Measurements from ENCODE around the gene IAPP. TPM values are rescaled to one million over a fixed set of nuclear protein-coding genes. Genes with fewer than 3 reads are reported as not detected.
"Not testable (repeated sequence)": the region's sequence is repeated elsewhere in the genome, so short reads cannot be mapped to it uniquely, and the experiment has no call there.

Gene IAPP
- total RNA-seq, 1 donor from 2014 or later, result 0.25 TPM

GRCh38 chr12:21370845-21371449 lies 1.8 kb upstream of the IAPP start:
- ATAC-seq, result no peak
- DNase-seq (ENCODE audit: low spot score), result no peak

DNA sequence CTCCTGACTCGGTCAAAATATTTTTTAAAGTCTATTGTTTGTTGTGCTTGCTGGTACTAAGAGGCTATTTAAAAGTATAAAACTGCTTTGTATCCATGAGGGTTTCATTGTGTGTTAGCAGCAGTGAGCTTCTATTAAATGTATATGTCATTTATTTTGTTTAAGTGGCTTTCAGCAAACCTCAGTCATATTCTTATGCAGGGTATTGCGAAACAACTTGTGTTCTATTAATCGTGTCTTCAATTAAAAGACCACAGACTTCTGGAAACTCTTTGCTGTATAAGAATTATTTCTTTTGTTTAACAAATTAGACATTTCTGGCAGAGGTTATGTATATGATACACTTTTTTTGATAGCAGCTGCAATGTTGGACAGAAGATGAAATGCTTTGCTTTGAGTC lies 6.5 kb downstream of the IAPP start:
- no peak for DNase-seq (ENCODE audit: low spot score)
- no peak for ATAC-seq

DNA sequence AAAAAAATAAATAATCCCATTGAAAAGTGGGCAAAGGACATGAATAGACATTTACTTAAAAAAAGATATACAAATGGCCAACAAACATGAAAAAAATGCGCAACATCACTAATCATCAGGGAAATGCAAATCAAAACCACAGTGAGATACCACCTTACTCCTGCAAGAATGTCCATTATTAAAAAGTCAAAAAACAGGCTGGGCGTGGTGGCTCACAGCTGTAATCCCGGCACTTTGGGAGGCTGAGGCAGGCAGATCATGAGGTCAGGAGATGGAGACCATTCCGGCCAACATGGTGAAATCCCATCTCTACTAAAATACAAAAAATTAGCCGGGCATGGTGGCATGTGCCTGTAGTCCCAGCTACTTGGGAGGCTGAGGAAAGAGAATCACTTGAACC lies 8.6 kb downstream of the IAPP start:
- ATAC-seq; DNase-seq (ENCODE audit: low spot score): not testable (repeated sequence)

DNA sequence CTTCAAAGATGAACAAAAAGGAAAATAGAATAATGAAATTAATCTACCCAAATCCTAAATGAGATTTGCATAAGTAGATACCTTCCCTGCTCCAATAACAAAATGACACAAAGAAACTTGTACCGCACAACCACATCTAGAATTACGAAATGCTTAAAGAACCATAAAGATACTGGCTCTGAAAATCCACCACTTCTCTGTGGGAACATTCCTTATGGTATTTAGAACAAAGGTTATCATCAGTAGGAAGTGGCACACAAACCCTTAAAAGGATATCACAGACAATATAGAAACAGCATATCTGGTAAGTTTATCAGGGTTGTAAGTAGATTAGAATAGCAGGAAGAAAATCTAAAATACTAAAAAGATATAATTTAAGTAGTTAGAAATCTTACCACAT lies 11.6 kb downstream of the IAPP start:
- ATAC-seq (no peak), DNase-seq (ENCODE audit: low spot score) (no peak)

- ATAC-seq, result no peak
- DNase-seq (ENCODE audit: low spot score), result no peak
Measured at GRCh38 chr12:21387174-21387573, 14.5 kb downstream of the IAPP start.

- no peak for ATAC-seq
- DNase-seq (ENCODE audit: low spot score), result no peak
Measured at GRCh38 chr12:21392384-21392783, 19.7 kb downstream of the IAPP start.

DNA sequence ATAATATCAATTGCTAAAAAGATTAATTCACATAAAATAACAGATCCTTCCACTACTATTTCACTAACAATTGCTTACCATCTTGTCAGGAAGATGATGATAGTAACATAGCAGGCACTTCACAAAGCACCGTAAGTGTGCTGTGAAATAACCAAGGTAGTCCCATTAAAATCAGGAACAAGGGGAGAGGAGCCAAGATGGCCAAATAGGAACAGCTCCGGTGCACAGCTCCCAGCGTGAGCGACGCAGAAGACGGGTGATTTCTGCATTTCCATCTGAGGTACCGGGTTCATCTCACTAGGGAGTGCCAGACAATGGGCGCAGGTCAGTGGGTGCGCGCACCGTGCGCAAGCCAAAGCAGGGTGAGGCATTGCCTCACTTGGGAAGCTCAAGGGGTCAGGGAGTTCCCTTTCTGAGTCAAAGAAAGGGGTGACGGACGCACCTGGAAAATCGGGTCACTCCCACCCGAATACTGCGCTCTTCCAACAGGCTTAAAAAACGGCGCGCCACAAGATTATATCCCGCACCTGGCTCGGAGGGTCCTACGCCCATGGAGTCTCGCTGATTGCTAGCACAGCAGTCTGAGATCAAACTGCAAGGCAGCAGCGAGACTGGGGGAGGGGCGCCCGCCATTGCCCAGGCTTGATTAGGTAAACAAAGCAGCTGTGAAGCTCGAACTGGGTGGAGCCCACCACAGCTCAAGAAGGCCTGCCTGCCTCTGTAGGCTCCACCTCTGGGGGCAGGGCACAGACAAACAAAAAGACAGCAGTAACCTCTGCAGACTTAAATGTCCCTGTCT lies 22.3 kb downstream of the IAPP start:
- not testable (repeated sequence) for DNase-seq (ENCODE audit: low spot score); ATAC-seq

DNA sequence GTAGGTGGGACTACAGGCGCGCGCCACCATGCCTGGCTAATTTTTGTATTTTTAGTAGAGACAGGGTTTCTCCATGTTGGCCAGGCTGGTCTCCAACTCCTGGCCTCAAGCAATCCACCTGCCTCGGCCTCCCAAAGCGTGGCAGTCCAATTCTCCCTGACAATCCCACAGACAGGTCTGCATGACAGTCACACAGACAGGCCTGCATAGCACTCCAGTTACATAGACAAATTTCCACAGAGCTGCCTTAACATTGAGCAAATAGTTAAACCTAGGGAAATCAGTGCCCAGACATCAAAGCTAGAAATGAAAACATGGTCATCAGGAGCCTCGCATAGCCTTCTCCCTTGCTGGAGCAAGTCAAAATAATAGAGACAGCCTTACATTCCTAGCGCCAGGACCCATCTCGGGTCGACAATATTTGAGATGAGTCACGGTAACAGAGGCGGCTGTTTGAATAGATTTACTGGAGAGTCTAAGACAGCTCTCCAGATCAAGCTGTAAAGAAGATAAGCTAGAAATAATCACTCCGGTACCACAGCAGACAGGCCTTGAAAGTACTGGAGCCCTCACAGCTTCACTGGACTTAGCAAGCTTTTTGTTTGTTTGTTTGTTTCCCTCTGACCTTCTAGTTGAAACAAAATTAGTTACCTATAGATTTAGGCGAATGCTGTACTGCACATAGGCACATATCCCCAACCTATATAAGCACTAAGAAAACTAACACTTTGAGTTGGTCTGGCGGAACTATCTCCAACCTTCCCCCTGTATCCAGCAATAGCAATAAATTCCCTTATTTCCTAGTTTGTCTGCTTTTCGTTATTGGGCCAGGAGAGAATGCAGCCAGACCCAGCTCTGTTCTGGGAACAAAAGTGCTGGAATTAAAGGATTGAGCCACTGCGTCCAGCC lies 40.9 kb downstream of the IAPP start:
- no peak for DNase-seq (ENCODE audit: low spot score)
- ATAC-seq, result no peak

DNA sequence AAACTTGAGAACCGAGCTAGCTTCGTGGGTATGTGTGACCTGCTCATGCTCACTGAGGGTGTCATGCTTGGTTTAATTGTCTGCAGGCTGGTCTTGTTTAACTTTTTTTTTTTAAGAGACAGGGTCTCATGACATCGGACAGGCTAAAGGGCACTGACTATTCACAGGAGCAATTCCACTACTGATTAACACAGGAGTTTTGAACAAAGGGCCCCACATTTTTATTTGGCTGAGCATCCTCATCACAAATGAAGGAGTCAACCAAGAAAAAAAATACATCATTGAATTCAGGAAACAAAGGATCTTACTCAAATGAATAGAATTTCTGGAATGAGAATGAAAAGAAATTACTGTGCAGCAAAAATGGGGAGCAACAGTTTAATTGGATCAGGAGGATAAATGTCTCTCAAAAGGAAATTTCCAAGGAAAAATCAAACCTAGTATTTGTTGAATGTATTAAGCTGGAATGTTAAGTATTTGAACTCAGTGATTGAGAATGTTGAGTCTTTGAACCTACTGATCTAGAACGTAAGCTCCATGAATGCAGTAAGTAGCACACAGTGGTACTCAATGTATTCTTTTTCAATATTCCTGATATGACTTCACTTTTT lies 43.9 kb downstream of the IAPP start:
- ATAC-seq, result no peak
- DNase-seq (ENCODE audit: low spot score), result no peak

GRCh38 chr12:21418398-21418797 lies 45.7 kb downstream of the IAPP start:
- ATAC-seq; DNase-seq (ENCODE audit: low spot score): not testable (repeated sequence)

DNA sequence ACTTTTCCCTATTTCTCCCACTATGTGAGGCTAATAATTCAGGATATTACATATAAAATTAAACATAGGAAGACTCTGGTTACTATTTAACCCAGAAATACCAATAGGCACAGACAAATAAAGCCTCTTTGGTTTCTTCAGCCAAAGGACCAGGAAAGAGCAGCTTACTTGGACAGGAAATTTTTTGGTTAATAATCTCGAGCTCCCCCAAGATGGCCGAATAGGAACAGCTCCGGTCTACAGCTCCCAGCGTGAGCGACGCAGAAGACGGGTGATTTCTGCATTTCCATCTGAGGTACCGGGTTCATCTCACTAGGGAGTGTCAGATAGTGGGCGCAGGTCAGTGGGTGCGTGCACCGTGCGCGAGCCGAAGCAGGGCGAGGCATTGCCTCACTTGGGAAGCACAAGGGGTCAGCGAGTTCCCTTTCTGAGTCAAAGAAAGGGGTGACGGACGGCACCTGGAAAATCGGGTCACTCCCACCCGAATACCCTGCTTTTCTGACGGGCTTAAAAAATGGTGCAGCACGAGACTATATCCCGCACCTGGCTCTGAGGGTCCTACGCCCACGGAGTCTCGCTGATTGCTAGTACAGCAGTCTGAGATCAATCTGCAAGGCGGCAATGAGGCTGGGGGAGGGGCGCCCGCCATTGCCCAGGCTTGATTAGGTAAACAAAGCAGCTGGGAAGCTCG lies 46.5 kb downstream of the IAPP start:
- not testable (repeated sequence) for DNase-seq (ENCODE audit: low spot score)

GRCh38 chr12:21428241-21428640 lies 55.5 kb downstream of the IAPP start:
- DNase-seq (ENCODE audit: low spot score), result no peak
- no peak for ATAC-seq

More for the DNA sequence above, 46.5 kb downstream of the IAPP start:
- not testable (repeated sequence) for ATAC-seq

Other genes with a start within 250 kb of the IAPP start
- gene SLCO1B1, start 241.7 kb upstream of the IAPP start, total RNA-seq, result 143 TPM
- 3.7 TPM for gene SLCO1A2, start 38.0 kb upstream of the IAPP start, total RNA-seq
- gene PYROXD1, start 64.8 kb downstream of the IAPP start, total RNA-seq, result 6.8 TPM
- gene RECQL, start 128.7 kb downstream of the IAPP start, total RNA-seq, result 8.1 TPM
- 16.8 TPM for gene GOLT1B, start 128.9 kb downstream of the IAPP start, total RNA-seq
- 0.23 TPM for gene SPX, start 153.4 kb downstream of the IAPP start, total RNA-seq
- 40.9 TPM for gene GYS2, start 231.9 kb downstream of the IAPP start, total RNA-seq